Stimulated activated CD4-positive, alpha-beta T cell treated with anti-CD3 and anti-CD28 coated beads, Interleukin-1b, Interleukin-23, amount 100 ng/mL, for 48 hours (primary cell): ENCODE results near the gene CARD8.

Source experiments
- DNase-seq: peaks from one replicate; pipeline ENCODE4 v3.0.0-alpha.2; 2020

The CARD8 gene

DNA sequence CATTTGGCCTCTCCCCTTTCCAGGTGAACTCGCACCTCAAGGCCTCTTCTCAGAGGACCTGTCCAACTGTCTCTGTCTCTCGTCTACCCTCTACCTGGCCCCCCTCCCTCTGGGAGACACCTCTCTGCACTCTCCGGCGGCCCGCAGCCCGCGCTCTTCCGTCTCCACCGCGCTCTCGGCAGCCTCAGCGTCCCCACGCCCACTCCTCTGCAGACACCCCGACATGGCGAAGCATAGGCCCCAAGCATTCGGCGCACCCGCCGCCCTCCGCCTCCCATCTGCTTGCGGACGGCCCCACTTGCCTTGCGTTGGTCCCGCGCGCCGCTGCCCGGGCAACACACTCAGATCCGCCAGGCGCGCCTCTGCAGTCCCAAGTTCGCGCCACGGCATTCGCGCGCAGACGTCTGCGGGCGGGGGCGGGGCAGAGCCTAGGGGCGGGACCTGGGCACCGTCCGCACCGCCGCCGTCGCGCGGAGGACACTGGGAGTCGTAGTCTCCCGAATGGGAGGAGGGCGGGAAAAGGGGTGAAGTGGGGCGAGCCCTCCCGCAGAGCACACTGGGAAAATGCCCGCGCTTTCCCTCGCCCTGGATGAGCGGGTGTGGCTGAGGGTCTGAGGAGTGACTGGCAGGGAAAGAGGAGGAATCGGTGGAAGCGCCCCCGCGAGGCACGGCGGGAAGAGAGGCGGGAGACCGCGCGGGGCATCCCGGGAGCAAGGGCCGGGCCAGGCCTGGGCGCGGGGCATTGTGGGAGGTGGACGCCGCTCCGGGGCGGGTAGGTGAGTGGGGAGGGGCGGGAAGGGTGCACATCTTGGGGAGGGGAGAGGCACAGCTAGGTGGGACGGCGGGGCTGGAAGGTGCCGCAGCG is 85.5 kb downstream of the CARD8 start, which contains the start of the genes LIG1 and ZSWIM9:
Gene LIG1, minus strand, starts transcription at position 406 of the 865 bp plus-strand sequence. CDS start 4,778 bp downstream, outside the sequence.
Gene ZSWIM9, plus strand, starts transcription at position 742 of the 865 bp plus-strand sequence. CDS start 1,123 bp downstream, outside the sequence.
- peak; percentile 92 for DNase-seq

DNA sequence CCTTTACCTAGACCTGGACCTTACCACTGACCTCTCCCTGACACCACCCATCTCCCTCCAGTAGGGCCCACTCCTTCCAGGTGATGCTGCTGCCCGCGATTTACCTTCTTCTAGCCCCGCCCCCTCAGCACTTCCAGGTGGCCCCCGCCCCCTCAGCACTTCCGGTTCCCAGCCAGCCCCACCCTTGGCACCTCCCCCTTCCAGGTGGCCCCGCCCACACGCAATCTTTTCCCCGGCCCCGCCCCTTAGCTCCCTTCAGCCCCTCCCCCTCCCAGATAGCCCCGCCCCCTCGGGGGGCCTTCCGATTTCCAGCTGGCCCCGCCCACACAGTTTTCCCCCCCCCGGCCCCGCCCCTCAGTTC is 86.2 kb downstream of the CARD8 start:
- peak; percentile 92 for DNase-seq

DNA sequence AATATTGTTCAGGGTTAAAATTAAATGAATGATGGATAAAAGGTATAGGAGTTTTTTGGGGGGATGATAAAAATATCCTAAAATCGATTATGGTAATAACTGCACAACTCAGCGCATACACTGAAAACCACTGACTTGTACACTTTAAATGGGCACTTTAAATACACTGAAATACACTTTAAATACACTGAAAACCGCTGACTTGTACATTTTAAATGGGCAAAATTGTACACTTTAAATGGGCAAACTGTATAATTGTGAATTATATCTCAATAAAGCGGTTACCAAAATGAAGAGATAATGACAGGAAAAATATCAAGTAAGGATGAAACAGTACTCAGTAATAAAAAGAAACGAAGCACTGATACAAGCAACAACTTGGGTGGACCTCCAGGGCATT is 87.0 kb downstream of the CARD8 start:
- DNase-seq = no peak

DNA sequence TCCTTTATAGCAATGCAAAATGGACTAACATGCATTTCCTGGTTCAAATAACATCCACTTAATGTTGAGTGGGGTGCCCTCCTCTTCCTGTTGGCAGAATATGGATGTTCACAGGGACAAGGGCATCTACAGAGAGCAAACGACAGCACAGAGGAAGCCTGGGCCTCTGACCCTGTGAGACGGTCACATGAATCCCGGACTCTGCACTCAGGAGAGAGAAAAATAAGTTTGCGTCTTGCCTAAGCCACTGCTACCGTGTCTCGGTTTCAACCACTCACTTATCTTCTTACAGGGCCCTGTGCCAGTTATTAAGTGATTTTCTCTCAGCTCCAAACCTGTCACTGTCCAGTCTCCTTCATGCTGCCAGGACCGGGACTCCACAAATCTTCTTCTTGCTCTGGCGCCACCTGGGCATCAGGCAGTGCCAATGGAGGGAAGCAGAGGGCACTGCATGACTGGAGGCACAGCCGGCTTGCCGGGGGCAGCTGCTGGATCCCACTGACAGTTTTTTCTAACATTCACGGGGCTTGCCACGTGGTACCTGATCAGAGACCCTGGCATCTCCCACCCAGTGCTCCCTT is 97.4 kb downstream of the CARD8 start:
- DNase-seq = no peak
